ENCODE results near the gene RHO.

Gene RHO

GRCh38 chr3:129535075-129535474 lies 6.6 kb downstream of the RHO start:
- H3K27me3 ChIP-seq (ENCODE audit: insufficient read depth, low read length): peaks cover 12% of the 10 kb centered on the region; the same call in 1 of the 2 replicates
- TF ChIP-seq EZH2 (IDR thresholded peaks at IDR 0.05; ENCODE audit: borderline replicate concordance, low read length): no peak
- TF ChIP-seq CTCF (IDR thresholded peaks at IDR 0.05; ENCODE audit: low read length): no peak
- H3K4me3 ChIP-seq (ENCODE audit: low read depth, low read length, poor library complexity, severe bottlenecking): no peak overlapping the region
- no peaks in the 10 kb centered on the region for H3K36me3 ChIP-seq (ENCODE audit: insufficient read depth, low read length)
- H3K27ac ChIP-seq (ENCODE audit: low read depth, low read length, poor library complexity, severe bottlenecking): no peak overlapping the region
- no peaks in the 10 kb centered on the region for H4K20me1 ChIP-seq (ENCODE audit: insufficient read depth, low read length)
- no peak overlapping the region for H3K4me2 ChIP-seq (ENCODE audit: low read length)
- no peaks in the 10 kb centered on the region for H3F3A ChIP-seq (ENCODE audit: insufficient read depth, low read length)
- no peaks in the 10 kb centered on the region for H3K79me2 ChIP-seq (ENCODE audit: insufficient read depth, low read length)
- no peaks in the 10 kb centered on the region for H3K9me3 ChIP-seq (ENCODE audit: low read length)
- H2AFZ ChIP-seq (ENCODE audit: low read length): no peak overlapping the region
- no peak overlapping the region for H3K9ac ChIP-seq (ENCODE audit: low read length)
- H3K9me2 ChIP-seq (ENCODE audit: low read depth, low read length): no peaks in the 10 kb centered on the region
- H3K4me1 ChIP-seq (ENCODE audit: insufficient read depth, low read length, severe bottlenecking): no peaks in the 10 kb centered on the region

DNA sequence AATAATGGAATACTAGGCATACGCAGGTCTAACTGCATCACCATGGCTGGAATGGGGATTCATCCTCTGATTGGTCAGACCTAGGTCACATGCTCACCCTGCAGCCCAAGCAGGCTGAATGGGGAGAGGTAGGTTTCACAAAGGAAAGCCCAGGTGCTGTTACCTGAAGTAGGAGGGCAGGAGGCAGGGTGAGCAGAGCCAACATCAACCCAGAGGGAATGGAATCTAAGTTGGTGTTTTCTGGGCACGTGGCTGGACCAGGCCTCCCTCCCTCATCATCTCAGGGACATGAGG lies 7.9 kb downstream of the RHO start:
- H3K9ac ChIP-seq (ENCODE audit: low read length): no peak overlapping the region
- H3K4me2 ChIP-seq (ENCODE audit: low read length): no peak overlapping the region
- H3K4me3 ChIP-seq (ENCODE audit: low read depth, low read length, poor library complexity, severe bottlenecking): no peak overlapping the region
- H3K9me3 ChIP-seq (ENCODE audit: low read length): no peaks in the 10 kb centered on the region
- H3F3A ChIP-seq (ENCODE audit: insufficient read depth, low read length): no peaks in the 10 kb centered on the region
- TF ChIP-seq CTCF (IDR thresholded peaks at IDR 0.05; ENCODE audit: low read length) (no peak), EZH2 (IDR thresholded peaks at IDR 0.05; ENCODE audit: borderline replicate concordance, low read length) (no peak)
- no peaks in the 10 kb centered on the region for H3K79me2 ChIP-seq (ENCODE audit: insufficient read depth, low read length)
- H3K27ac ChIP-seq (ENCODE audit: low read depth, low read length, poor library complexity, severe bottlenecking): no peak overlapping the region
- no peaks in the 10 kb centered on the region for H3K9me2 ChIP-seq (ENCODE audit: low read depth, low read length)
- H4K20me1 ChIP-seq (ENCODE audit: insufficient read depth, low read length): no peaks in the 10 kb centered on the region
- H3K4me1 ChIP-seq (ENCODE audit: insufficient read depth, low read length, severe bottlenecking): no peaks in the 10 kb centered on the region
- no peaks in the 10 kb centered on the region for H3K36me3 ChIP-seq (ENCODE audit: insufficient read depth, low read length)
- H3K27me3 ChIP-seq (ENCODE audit: insufficient read depth, low read length): 0 out of 2 replicates have a peak, but pooled peaks cover 12% of the 10 kb centered on the region
- H2AFZ ChIP-seq (ENCODE audit: low read length): no peak overlapping the region

DNA sequence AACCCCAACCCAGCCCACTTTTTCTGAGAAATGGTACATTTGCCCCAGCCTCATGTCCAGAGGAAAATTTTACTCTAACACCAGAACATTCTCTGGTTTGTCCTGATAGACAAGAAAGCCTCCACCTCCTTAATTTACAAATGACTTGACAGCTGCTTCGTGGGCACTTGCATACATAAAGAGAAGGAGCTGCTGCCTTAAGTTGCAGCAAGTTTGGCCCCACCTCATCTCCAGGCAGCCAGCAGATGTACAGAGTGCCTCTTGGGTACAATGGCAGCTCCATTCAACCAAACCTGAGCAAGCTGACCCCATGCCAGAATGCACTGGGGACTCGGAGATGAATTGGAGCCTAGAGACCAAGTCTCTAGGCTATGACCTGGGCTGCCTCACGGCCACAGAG lies 8.4 kb downstream of the RHO start:
- H3K4me2 ChIP-seq (ENCODE audit: low read length): no peak overlapping the region
- H3K4me3 ChIP-seq (ENCODE audit: low read depth, low read length, poor library complexity, severe bottlenecking): no peak overlapping the region
- H3K36me3 ChIP-seq (ENCODE audit: insufficient read depth, low read length): no peaks in the 10 kb centered on the region
- H3K9ac ChIP-seq (ENCODE audit: low read length): no peak overlapping the region
- no peak overlapping the region for H2AFZ ChIP-seq (ENCODE audit: low read length)
- no peak overlapping the region for H3K27ac ChIP-seq (ENCODE audit: low read depth, low read length, poor library complexity, severe bottlenecking)
- H3K9me3 ChIP-seq (ENCODE audit: low read length): no peaks in the 10 kb centered on the region
- H4K20me1 ChIP-seq (ENCODE audit: insufficient read depth, low read length): no peaks in the 10 kb centered on the region
- H3F3A ChIP-seq (ENCODE audit: insufficient read depth, low read length): no peaks in the 10 kb centered on the region
- H3K79me2 ChIP-seq (ENCODE audit: insufficient read depth, low read length): no peaks in the 10 kb centered on the region
- H3K9me2 ChIP-seq (ENCODE audit: low read depth, low read length): no peaks in the 10 kb centered on the region
- H3K4me1 ChIP-seq (ENCODE audit: insufficient read depth, low read length, severe bottlenecking): no peaks in the 10 kb centered on the region
- H3K27me3 ChIP-seq (ENCODE audit: insufficient read depth, low read length): 0 out of 2 replicates have a peak, but pooled peaks cover 12% of the 10 kb centered on the region
- TF ChIP-seq EZH2 (IDR thresholded peaks at IDR 0.05; ENCODE audit: borderline replicate concordance, low read length) (no peak), CTCF (IDR thresholded peaks at IDR 0.05; ENCODE audit: low read length) (no peak)
